Measurements from ENCODE around the gene PCGF3.

PCGF3 gene

GRCh38 chr4:659851-660250 lies 45.8 kb upstream of the PCGF3 start:
- no peak overlapping the region for H3K4me3 ChIP-seq (ENCODE audit: low read length)
- DNase-seq (ENCODE audit: low read depth), result no peak
- no peak for TF ChIP-seq CTCF (IDR thresholded peaks at IDR 0.05; ENCODE audit: insufficient read depth, low read depth, low read length, missing control alignments)

GRCh38 chr4:660401-660800 lies 45.2 kb upstream of the PCGF3 start:
- no peak for DNase-seq (ENCODE audit: low read depth)
- TF ChIP-seq CTCF (IDR thresholded peaks at IDR 0.05; ENCODE audit: insufficient read depth, low read depth, low read length, missing control alignments), result no peak
- no peak overlapping the region for H3K4me3 ChIP-seq (ENCODE audit: low read length)

GRCh38 chr4:661231-661630 lies 44.4 kb upstream of the PCGF3 start:
- DNase-seq (ENCODE audit: low read depth), result no peak
- TF ChIP-seq CTCF (IDR thresholded peaks at IDR 0.05; ENCODE audit: insufficient read depth, low read depth, low read length, missing control alignments), result no peak
- H3K4me3 ChIP-seq (ENCODE audit: low read length), result no peak overlapping the region

- TF ChIP-seq CTCF (IDR thresholded peaks at IDR 0.05; ENCODE audit: insufficient read depth, low read depth, low read length, missing control alignments), result no peak
- DNase-seq (ENCODE audit: low read depth), result no peak
- H3K4me3 ChIP-seq (ENCODE audit: low read length), result no peak overlapping the region
Measured at GRCh38 chr4:661881-662761, 43.5 kb upstream of the PCGF3 start.

GRCh38 chr4:663046-663437 lies 42.6 kb upstream of the PCGF3 start:
- no peak for DNase-seq (ENCODE audit: low read depth)
- no peak for TF ChIP-seq CTCF (IDR thresholded peaks at IDR 0.05; ENCODE audit: insufficient read depth, low read depth, low read length, missing control alignments)
- H3K4me3 ChIP-seq (ENCODE audit: low read length), result no peak overlapping the region

GRCh38 chr4:663438-664428 lies 41.9 kb upstream of the PCGF3 start:
- TF ChIP-seq CTCF (IDR thresholded peaks at IDR 0.05; ENCODE audit: insufficient read depth, low read depth, low read length, missing control alignments), result no peak
- peak overlapping the region; percentile 31 for H3K4me3 ChIP-seq (ENCODE audit: low read length)
- DNase-seq (ENCODE audit: low read depth), result no peak
